GM12891 (cell line): ENCODE data around the gene HOXD4.

Source experiments
- PAX5 ChIP-seq: IDR thresholded peaks from 2 replicates; pipeline ENCODE4 v1.6.1; 2011; ENCODE audit warnings: low read length, moderate library complexity, mild to moderate bottlenecking; ENCODE audit not compliant: insufficient read depth, severe bottlenecking
- POLR2A ChIP-seq: IDR thresholded peaks from 2 replicates; pipeline ENCODE4 v1.6.1; 2011; ENCODE audit warnings: low read depth, low read length, control low read depth
- POLR2AphosphoS5 ChIP-seq: IDR thresholded peaks from 2 replicates; pipeline ENCODE4 v1.6.1; 2011; ENCODE audit warnings: low read depth, low read length, control low read depth
- SPI1 ChIP-seq: IDR thresholded peaks from 2 replicates; pipeline ENCODE4 v1.6.1; 2011; ENCODE audit warnings: low read depth, low read length, control low read depth
- TAF1 ChIP-seq: IDR thresholded peaks from 2 replicates; pipeline ENCODE4 v1.6.1; 2011; ENCODE audit warnings: low read depth, low read length, control low read depth

GRCh38 chr2:176133389-176133788 lies 18.0 kb upstream of the HOXD4 start:
- TF ChIP-seq POLR2A (no peak), POLR2AphosphoS5 (no peak), TAF1 (no peak), SPI1 (no peak), PAX5 (no peak)
